GM21526 (cell line): ENCODE results near the gene FAM78B.
A peak's percentile ranks its signal among the peaks of the same experiment; 100 is the strongest.

Experiments used
- ATAC-seq: cut with Tn5 transposase; IDR thresholded peaks from one replicate; pipeline ENCODE4 v1.9.1; 2021; ENCODE audit warnings: moderate library complexity; ENCODE audit not compliant: unreplicated experiment, low FRiP score

Gene FAM78B

GRCh38 chr1:166165661-166166328, 1.0 kb downstream of the FAM78B start:
- ATAC-seq, result peak; percentile 11

- ATAC-seq, result peak; percentile 36
These were observed 1.7 kb downstream of the FAM78B start for GRCh38 chr1:166164995-166165660.

- no peak for ATAC-seq
These were observed 2.2 kb downstream of the FAM78B start for GRCh38 chr1:166164646-166164994.

GRCh38 chr1:166159656-166160055, 7.1 kb downstream of the FAM78B start:
- no peak for ATAC-seq

GRCh38 chr1:166156674-166157073, 10.1 kb downstream of the FAM78B start:
- ATAC-seq, result no peak

- no peak for ATAC-seq
These were observed 11.7 kb downstream of the FAM78B start for GRCh38 chr1:166155108-166155507.

- no peak for ATAC-seq
These were observed 13.1 kb downstream of the FAM78B start for GRCh38 chr1:166153525-166154314.

- no peak for ATAC-seq
These were observed 13.8 kb downstream of the FAM78B start for GRCh38 chr1:166152978-166153377.

GRCh38 chr1:166151804-166152203, 15.0 kb downstream of the FAM78B start:
- ATAC-seq, result no peak

- ATAC-seq, result no peak
These were observed 21.3 kb downstream of the FAM78B start for GRCh38 chr1:166145499-166145898.

GRCh38 chr1:166141969-166142368, 24.8 kb downstream of the FAM78B start:
- ATAC-seq, result no peak

GRCh38 chr1:166140251-166140650, 26.6 kb downstream of the FAM78B start:
- ATAC-seq, result no peak

- no peak for ATAC-seq
These were observed 27.1 kb downstream of the FAM78B start for GRCh38 chr1:166139735-166140134.

- ATAC-seq, result no peak
These were observed 30.0 kb downstream of the FAM78B start for GRCh38 chr1:166136699-166137401.

- ATAC-seq, result no peak
These were observed 30.6 kb downstream of the FAM78B start for GRCh38 chr1:166136222-166136621.

GRCh38 chr1:166133857-166134256, 32.9 kb downstream of the FAM78B start:
- no peak for ATAC-seq

- no peak for ATAC-seq
These were observed 33.4 kb downstream of the FAM78B start for GRCh38 chr1:166133276-166133841.

- no peak for ATAC-seq
These were observed 34.3 kb downstream of the FAM78B start for GRCh38 chr1:166132496-166132895.

- no peak for ATAC-seq
These were observed 37.8 kb downstream of the FAM78B start for GRCh38 chr1:166129006-166129405.

- ATAC-seq, result no peak
These were observed 38.6 kb downstream of the FAM78B start for GRCh38 chr1:166128195-166128594.

GRCh38 chr1:166127003-166127402, 39.8 kb downstream of the FAM78B start:
- ATAC-seq, result no peak
